Breast epithelium (tissue), 3 donors: Measurements from ENCODE around the gene ERBIN.

Experiments
- CTCF ChIP-seq, 3 donors: fragments of 450-650 bp; IDR thresholded peaks; one replicate each; pipeline ENCODE4 v1.5.1; 2016 to 2017; ENCODE audit warnings: antibody characterized with exemption in 3 of 3, mild to moderate bottlenecking in 3 of 3, moderate library complexity in 3 of 3
- POLR2A ChIP-seq: fragments of 450-650 bp; IDR thresholded peaks from one replicate; pipeline ENCODE4 v1.6.1; 2016; ENCODE audit warnings: antibody characterized with exemption, mild to moderate bottlenecking, moderate library complexity

GRCh38 chr5:65876970-65877369 lies 49.4 kb upstream of the ERBIN start:
- TF ChIP-seq CTCF (IDR thresholded peaks at IDR 0.05) (no peak), POLR2A (no peak)
